Nephron progenitor cell (in vitro differentiated cells): ENCODE measurements around the gene PAF1.

Source experiments
- DNase-seq: peaks from one replicate; pipeline ENCODE4 v3.0.0; 2021
- H3K27ac Mint-ChIP-seq: 2 replicates; pipeline ENCODE4 v1.8.0; 2021; ENCODE audit warnings: mild to moderate bottlenecking, moderate library complexity, mixed read lengths
- H3K27me3 Mint-ChIP-seq: 2 replicates; pipeline ENCODE4 v1.8.0; 2021; ENCODE audit warnings: mild to moderate bottlenecking, low read depth, mixed read lengths; ENCODE audit not compliant: poor library complexity
- H3K36me3 Mint-ChIP-seq: 2 replicates; pipeline ENCODE4 v1.8.0; 2021; ENCODE audit warnings: low read depth, mixed read lengths
- H3K4me1 Mint-ChIP-seq: 2 replicates; pipeline ENCODE4 v1.8.0; 2021; ENCODE audit warnings: mixed read lengths
- H3K4me3 Mint-ChIP-seq: 2 replicates; pipeline ENCODE4 v1.8.0; 2021; ENCODE audit warnings: mild to moderate bottlenecking, moderate library complexity, mixed read lengths
- H3K9me3 Mint-ChIP-seq: 2 replicates; pipeline ENCODE4 v1.8.0; 2021; ENCODE audit warnings: mild to moderate bottlenecking, moderate library complexity, mixed read lengths
- TF ChIP-seq, protein P1 (sequence below): fragments of 200-600 bp; sonication (generic); IDR thresholded peaks from 2 replicates; pipeline ENCODE4 v1.5.0; 2021; ENCODE audit warnings: antibody characterized with exemption

The PAF1 gene

GRCh38 chr19:39426170-39426569 lies 35.3 kb upstream of the PAF1 start:
- TF ChIP-seq, protein P1, sequence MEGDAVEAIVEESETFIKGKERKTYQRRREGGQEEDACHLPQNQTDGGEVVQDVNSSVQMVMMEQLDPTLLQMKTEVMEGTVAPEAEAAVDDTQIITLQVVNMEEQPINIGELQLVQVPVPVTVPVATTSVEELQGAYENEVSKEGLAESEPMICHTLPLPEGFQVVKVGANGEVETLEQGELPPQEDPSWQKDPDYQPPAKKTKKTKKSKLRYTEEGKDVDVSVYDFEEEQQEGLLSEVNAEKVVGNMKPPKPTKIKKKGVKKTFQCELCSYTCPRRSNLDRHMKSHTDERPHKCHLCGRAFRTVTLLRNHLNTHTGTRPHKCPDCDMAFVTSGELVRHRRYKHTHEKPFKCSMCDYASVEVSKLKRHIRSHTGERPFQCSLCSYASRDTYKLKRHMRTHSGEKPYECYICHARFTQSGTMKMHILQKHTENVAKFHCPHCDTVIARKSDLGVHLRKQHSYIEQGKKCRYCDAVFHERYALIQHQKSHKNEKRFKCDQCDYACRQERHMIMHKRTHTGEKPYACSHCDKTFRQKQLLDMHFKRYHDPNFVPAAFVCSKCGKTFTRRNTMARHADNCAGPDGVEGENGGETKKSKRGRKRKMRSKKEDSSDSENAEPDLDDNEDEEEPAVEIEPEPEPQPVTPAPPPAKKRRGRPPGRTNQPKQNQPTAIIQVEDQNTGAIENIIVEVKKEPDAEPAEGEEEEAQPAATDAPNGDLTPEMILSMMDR = no peak
- H3K27me3 Mint-ChIP-seq = peaks cover 6% of the 10 kb centered on the region
- no peak overlapping the region for H3K4me3 Mint-ChIP-seq
- H3K36me3 Mint-ChIP-seq = peaks cover 28% of the 10 kb centered on the region
- no peak for DNase-seq
- no peaks in the 10 kb centered on the region for H3K9me3 Mint-ChIP-seq
- no peak overlapping the region for H3K27ac Mint-ChIP-seq
- H3K4me1 Mint-ChIP-seq = peaks cover 23% of the 10 kb centered on the region

- Mint-ChIP-seq H3K27me3 (peaks cover 6% of the 10 kb centered on the region), H3K9me3 (no peaks in the 10 kb centered on the region), H3K4me3 (no peak overlapping the region), H3K4me1 (peaks cover 19% of the 10 kb centered on the region), H3K36me3 (peaks cover 30% of the 10 kb centered on the region), H3K27ac (peak overlapping the region; percentile 43)
- DNase-seq = no peak
- TF ChIP-seq, protein P1 = no peak
Observed at GRCh38 chr19:39425744-39426143, 34.8 kb upstream of the PAF1 start.

- no peak overlapping the region for H3K27ac Mint-ChIP-seq
Observed at GRCh38 chr19:39424934-39425333, 34.0 kb upstream of the PAF1 start.

GRCh38 chr19:39423258-39424086 lies 32.6 kb upstream of the PAF1 start:
- peaks cover 46% of the 10 kb centered on the region for H3K36me3 Mint-ChIP-seq
- peaks cover 2% of the 10 kb centered on the region for H3K27me3 Mint-ChIP-seq
- H3K4me3 Mint-ChIP-seq = no peak overlapping the region

More at GRCh38 chr19:39424934-39425333, 34.0 kb upstream of the PAF1 start:
- TF ChIP-seq, protein P1 = no peak
- Mint-ChIP-seq H3K36me3 (peaks cover 37% of the 10 kb centered on the region), H3K9me3 (no peaks in the 10 kb centered on the region), H3K27me3 (peaks cover 6% of the 10 kb centered on the region), H3K4me3 (no peak overlapping the region), H3K4me1 (peaks cover 13% of the 10 kb centered on the region)
- no peak for DNase-seq

DNA sequence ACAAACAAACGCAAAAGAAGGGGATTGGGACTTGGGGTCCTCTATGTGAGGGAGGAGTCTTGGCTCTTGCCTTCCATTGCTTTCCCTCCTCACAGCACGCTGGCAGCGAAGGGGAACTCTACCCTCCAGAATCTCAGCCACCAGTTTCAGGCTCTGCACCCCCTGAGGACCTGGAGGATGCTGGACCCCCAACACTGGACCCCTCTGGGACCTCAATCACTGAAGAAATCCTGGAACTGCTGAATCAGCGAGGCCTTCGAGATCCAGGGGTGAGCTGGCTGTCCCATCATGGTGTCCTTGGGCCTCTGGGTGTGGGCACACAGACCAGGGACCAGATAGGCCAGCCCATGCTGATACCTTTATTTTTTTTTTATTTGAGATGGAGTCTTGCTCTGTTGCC lies 31.1 kb upstream of the PAF1 start:
- no peak for DNase-seq
- TF ChIP-seq, protein P1 = no peak

More at GRCh38 chr19:39423258-39424086, 32.6 kb upstream of the PAF1 start:
- no peak for DNase-seq
- H3K27ac Mint-ChIP-seq = peak overlapping the region; percentile 86
- H3K9me3 Mint-ChIP-seq = no peaks in the 10 kb centered on the region
- TF ChIP-seq, protein P1 = no peak
- H3K4me1 Mint-ChIP-seq = peaks cover 5% of the 10 kb centered on the region

DNA sequence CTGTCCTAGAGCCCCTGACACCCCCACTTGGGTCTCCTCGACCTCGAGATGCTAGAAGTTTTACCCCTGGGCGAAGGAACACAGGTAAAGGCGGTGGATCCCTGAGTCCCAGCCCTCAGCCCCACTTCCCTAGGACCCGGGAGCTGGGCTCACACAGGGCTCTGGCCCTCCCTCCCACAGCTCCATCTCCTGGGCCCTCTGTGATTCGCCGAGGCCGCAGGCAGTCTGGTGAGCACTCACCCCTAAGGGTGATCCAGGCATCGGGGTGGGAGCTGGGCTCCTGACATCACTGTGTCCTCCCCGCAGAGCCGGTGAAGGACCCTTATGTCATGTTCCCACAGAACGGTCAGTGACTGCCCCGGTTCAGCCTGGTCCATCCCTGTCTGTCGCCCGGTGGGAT lies 29.9 kb upstream of the PAF1 start:
- no peak for DNase-seq
- Mint-ChIP-seq H3K27ac (no peak overlapping the region), H3K4me1 (peaks cover 12% of the 10 kb centered on the region), H3K4me3 (no peak overlapping the region), H3K36me3 (peaks cover 49% of the 10 kb centered on the region), H3K27me3 (peaks cover 2% of the 10 kb centered on the region), H3K9me3 (no peaks in the 10 kb centered on the region)
- TF ChIP-seq, protein P1 = no peak

More for the DNA sequence above, 31.1 kb upstream of the PAF1 start:
- Mint-ChIP-seq H3K4me1 (peaks cover 6% of the 10 kb centered on the region), H3K27me3 (peaks cover 2% of the 10 kb centered on the region), H3K27ac (no peak overlapping the region), H3K36me3 (peaks cover 57% of the 10 kb centered on the region), H3K4me3 (no peak overlapping the region), H3K9me3 (no peaks in the 10 kb centered on the region)
